HG03571 (cell line): Measurements from ENCODE around the gene CPE.

Experiments used
- ATAC-seq: cut with Tn5 transposase; IDR thresholded peaks from one replicate; pipeline ENCODE4 v1.9.1; 2021; ENCODE audit not compliant: unreplicated experiment

CPE gene

GRCh38 chr4:165542476-165542875 is 163.7 kb downstream of the CPE start:
- no peak for ATAC-seq
